Measurements from ENCODE around the gene ATP11B. TPM values are rescaled to one million over a fixed set of nuclear protein-coding genes. Genes with fewer than 3 reads are reported as not detected.

The ATP11B gene
- total RNA-seq, 4 donors from 2014 or later = 117 to 219 (median 134) TPM

DNA sequence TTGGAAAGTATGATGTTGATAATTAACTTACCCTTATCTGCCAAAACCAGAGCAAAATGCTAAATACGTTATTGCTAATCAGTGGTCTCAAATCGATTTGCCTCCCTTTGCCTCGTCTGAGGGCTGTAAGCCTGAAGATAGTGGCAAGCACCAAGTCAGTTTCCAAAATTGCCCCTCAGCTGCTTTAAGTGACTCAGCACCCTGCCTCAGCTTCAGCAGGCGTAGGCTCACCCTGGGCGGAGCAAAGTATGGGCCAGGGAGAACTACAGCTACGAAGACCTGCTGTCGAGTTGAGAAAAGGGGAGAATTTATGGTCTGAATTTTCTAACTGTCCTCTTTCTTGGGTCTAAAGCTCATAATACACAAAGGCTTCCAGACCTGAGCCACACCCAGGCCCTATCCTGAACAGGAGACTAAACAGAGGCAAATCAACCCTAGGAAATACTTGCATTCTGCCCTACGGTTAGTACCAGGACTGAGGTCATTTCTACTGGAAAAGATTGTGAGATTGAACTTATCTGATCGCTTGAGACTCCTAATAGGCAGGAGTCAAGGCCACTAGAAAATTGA lies 127.3 kb downstream of the ATP11B start:
- Histone ChIP-seq H3K27me3 (no peaks in the 10 kb centered on the region), H3K9me3 (no peaks in the 10 kb centered on the region), H3K36me3 (no peaks in the 10 kb centered on the region), H3K27ac (no peak overlapping the region), H3K4me1 (peaks cover 0 to 2% (median 0%) of the 10 kb centered on the region in 4 donors), H3K4me3 (no peak overlapping the region)
- 69 to 95% methylated on average over 2 to 9 of the region's 9 CpGs for WGBS, 2 donors (ENCODE audit: low coverage in 1 of 2)
- no peak for DNase-seq
- TF ChIP-seq, protein P1, sequence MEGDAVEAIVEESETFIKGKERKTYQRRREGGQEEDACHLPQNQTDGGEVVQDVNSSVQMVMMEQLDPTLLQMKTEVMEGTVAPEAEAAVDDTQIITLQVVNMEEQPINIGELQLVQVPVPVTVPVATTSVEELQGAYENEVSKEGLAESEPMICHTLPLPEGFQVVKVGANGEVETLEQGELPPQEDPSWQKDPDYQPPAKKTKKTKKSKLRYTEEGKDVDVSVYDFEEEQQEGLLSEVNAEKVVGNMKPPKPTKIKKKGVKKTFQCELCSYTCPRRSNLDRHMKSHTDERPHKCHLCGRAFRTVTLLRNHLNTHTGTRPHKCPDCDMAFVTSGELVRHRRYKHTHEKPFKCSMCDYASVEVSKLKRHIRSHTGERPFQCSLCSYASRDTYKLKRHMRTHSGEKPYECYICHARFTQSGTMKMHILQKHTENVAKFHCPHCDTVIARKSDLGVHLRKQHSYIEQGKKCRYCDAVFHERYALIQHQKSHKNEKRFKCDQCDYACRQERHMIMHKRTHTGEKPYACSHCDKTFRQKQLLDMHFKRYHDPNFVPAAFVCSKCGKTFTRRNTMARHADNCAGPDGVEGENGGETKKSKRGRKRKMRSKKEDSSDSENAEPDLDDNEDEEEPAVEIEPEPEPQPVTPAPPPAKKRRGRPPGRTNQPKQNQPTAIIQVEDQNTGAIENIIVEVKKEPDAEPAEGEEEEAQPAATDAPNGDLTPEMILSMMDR (IDR thresholded peaks at IDR 0.05) = no peak
- TF ChIP-seq POLR2AphosphoS5 (IDR thresholded peaks at IDR 0.05) (no peak), EP300 (IDR thresholded peaks at IDR 0.05; ENCODE audit: low read depth) (no peak), POLR2A (IDR thresholded peaks at IDR 0.05) (no peak)
- in situ Hi-C loops (cut with MboI; ENCODE audit: low pct_ligation_motif_present in 1 of 4, low pct_unique_long_range_greater_than_20kb in 1 of 4, low sequenced_read_pairs in 3 of 4) (no loop called here), intact Hi-C loops (cut with DNase I; ENCODE audit: low total_unique reads) (no loop called here)

DNA sequence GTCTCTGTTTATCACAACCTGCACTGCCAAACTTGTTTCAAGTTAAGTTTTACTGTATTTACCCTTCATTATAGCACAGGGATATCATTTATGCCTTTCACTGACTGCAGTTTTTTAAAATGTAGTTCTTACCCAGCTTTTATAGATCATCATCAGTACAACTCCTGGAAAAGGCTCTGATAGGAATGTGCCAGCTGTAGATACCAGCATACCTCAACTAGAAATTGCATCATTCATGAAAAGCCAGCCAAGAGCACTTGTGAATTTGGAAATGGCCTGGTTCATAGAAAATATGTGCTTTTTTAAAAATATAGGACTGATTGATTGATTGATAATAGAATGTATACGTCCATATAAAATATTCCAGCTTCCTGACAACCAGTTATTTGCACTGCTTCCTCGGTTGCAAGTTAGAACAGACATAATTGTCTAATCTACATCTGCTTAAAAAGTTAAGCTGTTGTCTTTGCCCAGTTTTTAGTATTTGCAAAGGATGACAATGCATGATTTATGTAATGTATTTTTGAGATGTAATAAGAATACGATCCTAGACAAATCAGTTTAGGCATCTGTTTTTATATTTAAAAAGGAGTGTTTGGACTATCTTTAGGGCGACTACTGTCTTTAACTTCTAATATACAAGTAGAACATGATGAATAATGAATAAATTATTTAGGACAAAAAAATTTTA lies 128.5 kb downstream of the ATP11B start:
- Histone ChIP-seq H3K36me3 (no peaks in the 10 kb centered on the region), H3K4me3 (no peak overlapping the region), H3K9me3 (no peaks in the 10 kb centered on the region), H3K27me3 (no peaks in the 10 kb centered on the region), H3K4me1 (peaks cover 0 to 2% (median 0%) of the 10 kb centered on the region in 4 donors), H3K27ac (no peak overlapping the region)
- intact Hi-C loops (cut with DNase I; ENCODE audit: low total_unique reads) = no loop called here
- in situ Hi-C loops (cut with MboI; ENCODE audit: low pct_ligation_motif_present in 1 of 4, low pct_unique_long_range_greater_than_20kb in 1 of 4, low sequenced_read_pairs in 3 of 4) = no loop called here
- no peak for DNase-seq
- TF ChIP-seq EP300 (IDR thresholded peaks at IDR 0.05; ENCODE audit: low read depth) = no peak
- no peak for TF ChIP-seq POLR2A (IDR thresholded peaks at IDR 0.05)
- TF ChIP-seq POLR2AphosphoS5 (IDR thresholded peaks at IDR 0.05) = no peak
- TF ChIP-seq, protein P1 (IDR thresholded peaks at IDR 0.05) = no peak
- 89 to 91% methylated on average over 4 of the region's 4 CpGs for WGBS, 2 donors (ENCODE audit: low coverage in 1 of 2)

DNA sequence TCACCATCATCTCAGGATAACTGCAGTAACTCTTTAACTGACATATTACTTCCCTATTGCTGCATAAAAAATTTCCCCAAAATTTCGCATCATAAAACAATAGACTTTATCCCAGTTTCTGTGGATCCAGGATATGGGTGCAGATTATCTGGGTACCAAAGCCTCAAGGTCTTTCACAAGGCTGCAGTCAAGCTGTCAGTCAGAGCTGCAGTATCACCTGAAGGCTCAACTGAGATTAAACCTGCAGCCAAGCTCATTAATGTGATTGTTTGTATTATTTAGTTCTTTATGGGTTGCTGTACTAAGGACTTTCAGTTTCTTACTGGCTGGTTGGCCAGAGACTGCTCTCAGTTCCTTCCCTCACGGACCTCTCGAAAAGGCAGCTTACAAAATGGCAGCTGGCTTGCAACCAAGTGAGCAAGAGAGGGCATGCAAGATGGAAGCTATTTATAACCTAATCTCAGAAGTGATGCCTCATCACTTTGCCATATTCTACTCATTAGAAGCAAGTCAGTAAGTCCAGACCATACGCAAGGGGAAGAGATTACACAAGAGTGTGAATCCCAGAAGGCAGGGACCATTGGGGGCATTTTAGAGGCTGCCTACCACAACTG lies 132.1 kb downstream of the ATP11B start:
- peak; percentile 12 for DNase-seq
- Histone ChIP-seq H3K4me3 (no peak overlapping the region), H3K27ac (no peak overlapping the region), H3K36me3 (no peaks in the 10 kb centered on the region), H3K27me3 (no peaks in the 10 kb centered on the region), H3K9me3 (no peaks in the 10 kb centered on the region), H3K4me1 (peaks cover 0 to 2% (median 0%) of the 10 kb centered on the region in 4 donors)
- in situ Hi-C loops (cut with MboI; ENCODE audit: low pct_ligation_motif_present in 1 of 4, low pct_unique_long_range_greater_than_20kb in 1 of 4, low sequenced_read_pairs in 3 of 4) = no loop called here
- intact Hi-C loops (cut with DNase I; ENCODE audit: low total_unique reads) = no loop called here
- TF ChIP-seq, protein P1 (IDR thresholded peaks at IDR 0.05) = no peak
- no peak for TF ChIP-seq EP300 (IDR thresholded peaks at IDR 0.05; ENCODE audit: low read depth)
- 69% methylated on average over 4 of the region's 4 CpGs; no CpG with 5 or more reads in 1 of the 2 donors for WGBS, 2 donors (ENCODE audit: low coverage in 1 of 2)

DNA sequence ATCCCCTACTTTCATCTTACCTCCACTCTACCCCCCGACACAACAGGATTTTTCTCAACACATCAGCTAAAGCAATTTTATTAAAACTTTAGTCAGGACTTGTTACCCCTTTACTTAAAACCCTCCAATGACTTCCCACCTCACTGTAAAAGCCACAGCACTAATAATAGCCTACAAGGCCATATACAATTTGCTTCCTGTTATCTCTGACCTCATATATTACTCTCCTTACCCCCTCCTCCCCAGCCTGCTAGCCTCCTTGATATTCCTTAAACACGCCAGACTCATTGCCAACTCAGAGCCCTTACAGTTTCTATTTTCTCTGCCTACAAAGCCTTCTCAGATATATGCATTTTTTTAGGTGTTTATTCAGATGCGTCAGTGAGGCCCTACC lies 132.6 kb downstream of the ATP11B start:
- in situ Hi-C loops (cut with MboI; ENCODE audit: low pct_ligation_motif_present in 1 of 4, low pct_unique_long_range_greater_than_20kb in 1 of 4, low sequenced_read_pairs in 3 of 4) (no loop called here), intact Hi-C loops (cut with DNase I; ENCODE audit: low total_unique reads) (no loop called here)
- Histone ChIP-seq H3K27ac (no peak overlapping the region), H3K36me3 (no peaks in the 10 kb centered on the region), H3K27me3 (no peaks in the 10 kb centered on the region), H3K4me3 (no peak overlapping the region), H3K4me1 (no peaks in the 10 kb centered on the region), H3K9me3 (no peaks in the 10 kb centered on the region)
- 92 to 98% methylated on average over 2 to 3 of the region's 3 CpGs for whole genome bisulfite sequencing, 2 donors (ENCODE audit: low coverage in 1 of 2)
- TF ChIP-seq POLR2A (IDR thresholded peaks at IDR 0.05) (no peak), EP300 (IDR thresholded peaks at IDR 0.05; ENCODE audit: low read depth) (no peak), POLR2AphosphoS5 (IDR thresholded peaks at IDR 0.05) (no peak)
- TF ChIP-seq, protein P1 (IDR thresholded peaks at IDR 0.05) = no peak
- DNase-seq = no peak

Measured in transverse colon (tissue), 4 donors.